SU-DHL-6 (cell line): Measurements from ENCODE around the gene GRPEL1.

Experiments used
- H2AFZ ChIP-seq: fragments of 200-600 bp; sonication (generic); 2 replicates; pipeline ENCODE4 v1.6.1; 2014; ENCODE audit warnings: low read depth, mild to moderate bottlenecking, moderate library complexity, mixed read lengths, antibody characterized with exemption, low read length; ENCODE audit not compliant: severe bottlenecking
- H3F3A ChIP-seq: fragments of 200-600 bp; shearing (Covaris generic); 2 replicates; pipeline ENCODE4 v1.6.0; 2016; ENCODE audit warnings: antibody characterized with exemption, mild to moderate bottlenecking; ENCODE audit not compliant: insufficient read depth
- H3K27ac ChIP-seq: fragments of 200-600 bp; sonication (generic); 2 replicates; pipeline ENCODE4 v1.5.1; 2016; ENCODE audit warnings: low read depth, mild to moderate bottlenecking, low read length, moderate library complexity, mixed read lengths
- H3K27me3 ChIP-seq: fragments of 200-600 bp; sonication (generic), shearing (Covaris generic); 2 replicates; pipeline ENCODE4 v1.6.0; 2014; ENCODE audit warnings: mild to moderate bottlenecking, low read length
- H3K36me3 ChIP-seq: fragments of 200-600 bp; sonication (generic); 2 replicates; pipeline ENCODE4 v1.6.1; 2014; ENCODE audit warnings: mild to moderate bottlenecking, low read length, mixed read lengths
- H3K4me2 ChIP-seq: fragments of 300-600, 200-600 bp; shearing (Covaris generic), sonication (generic); 2 replicates; pipeline ENCODE4 v1.6.0; 2014; ENCODE audit warnings: low read length, low read depth, mild to moderate bottlenecking; ENCODE audit not compliant: poor library complexity, severe bottlenecking
- H3K4me3 ChIP-seq: fragments of 200-600 bp; sonication (generic); 2 replicates; pipeline ENCODE4 v1.5.1; 2014; ENCODE audit warnings: antibody characterized with exemption, low read length, mild to moderate bottlenecking, mixed read lengths; ENCODE audit not compliant: insufficient read depth, poor library complexity, severe bottlenecking
- H3K79me2 ChIP-seq: fragments of 200-600 bp; sonication (generic); 2 replicates; pipeline ENCODE4 v1.6.1; 2014; ENCODE audit warnings: mild to moderate bottlenecking, low read length, moderate library complexity; ENCODE audit not compliant: insufficient read depth
- H3K9ac ChIP-seq: fragments of 200-600 bp; sonication (generic); 2 replicates; pipeline ENCODE4 v1.7.0; 2014; ENCODE audit warnings: mild to moderate bottlenecking, low read length
- H3K9me2 ChIP-seq: fragments of 200-600 bp; sonication (generic); replicated peaks from 2 replicates; pipeline ENCODE4 v1.6.1; 2014; ENCODE audit warnings: low read length; ENCODE audit not compliant: insufficient read depth
- H3K9me3 ChIP-seq: fragments of 200-600 bp; sonication (generic); 2 replicates; pipeline ENCODE4 v1.6.1; 2014; ENCODE audit warnings: low read length, mixed read lengths; ENCODE audit not compliant: insufficient read depth
- H4K20me1 ChIP-seq: fragments of 200-600 bp; sonication (generic); 2 replicates; pipeline ENCODE4 v1.6.1; 2014; ENCODE audit warnings: low read depth, mild to moderate bottlenecking, antibody characterized with exemption, low read length, moderate library complexity, mixed read lengths
- CTCF ChIP-seq: fragments of 200-600 bp; sonication (generic); IDR thresholded peaks from one replicate; pipeline ENCODE4 v1.5.1; 2017; ENCODE audit warnings: antibody characterized with exemption, mild to moderate bottlenecking, low read length, moderate library complexity; ENCODE audit not compliant: insufficient read depth, poor library complexity, severe bottlenecking
- EZH2phosphoT487 ChIP-seq: fragments of 200-600 bp; sonication (generic), shearing (Covaris generic); conservative IDR thresholded peaks from 2 replicates; pipeline ENCODE4 v1.6.1; 2018; ENCODE audit warnings: mild to moderate bottlenecking, antibody characterized with exemption, low read length, moderate library complexity, mixed read lengths

The GRPEL1 gene

GRCh38 chr4:7015383-7016035, 52.4 kb downstream of the GRPEL1 start:
- Histone ChIP-seq H3K4me2 (no peak overlapping the region), H3K79me2 (no peaks in the 10 kb centered on the region), H3K27me3 (no peaks in the 10 kb centered on the region), H4K20me1 (no peaks in the 10 kb centered on the region), H3K4me3 (no peak overlapping the region), H3K9me3 (no peaks in the 10 kb centered on the region), H2AFZ (no peak overlapping the region), H3K27ac (no peak overlapping the region), H3K36me3 (0 out of 2 replicates have a peak, but pooled peaks cover 7% of the 10 kb centered on the region), H3K9ac (no peak overlapping the region), H3F3A (no peaks in the 10 kb centered on the region), H3K9me2 (no peaks in the 10 kb centered on the region)
- TF ChIP-seq CTCF (no peak), EZH2phosphoT487 (no peak)

GRCh38 chr4:7014815-7015214, 53.0 kb downstream of the GRPEL1 start:
- Histone ChIP-seq H3K36me3 (0 out of 2 replicates have a peak, but pooled peaks cover 7% of the 10 kb centered on the region), H3K9me3 (no peaks in the 10 kb centered on the region), H3K9ac (no peak overlapping the region), H3F3A (no peaks in the 10 kb centered on the region), H2AFZ (no peak overlapping the region), H3K4me3 (no peak overlapping the region), H3K79me2 (no peaks in the 10 kb centered on the region), H3K9me2 (no peaks in the 10 kb centered on the region), H3K27me3 (no peaks in the 10 kb centered on the region), H4K20me1 (no peaks in the 10 kb centered on the region), H3K4me2 (no peak overlapping the region), H3K27ac (no peak overlapping the region)
- TF ChIP-seq EZH2phosphoT487: no peak
- TF ChIP-seq CTCF: no peak

DNA sequence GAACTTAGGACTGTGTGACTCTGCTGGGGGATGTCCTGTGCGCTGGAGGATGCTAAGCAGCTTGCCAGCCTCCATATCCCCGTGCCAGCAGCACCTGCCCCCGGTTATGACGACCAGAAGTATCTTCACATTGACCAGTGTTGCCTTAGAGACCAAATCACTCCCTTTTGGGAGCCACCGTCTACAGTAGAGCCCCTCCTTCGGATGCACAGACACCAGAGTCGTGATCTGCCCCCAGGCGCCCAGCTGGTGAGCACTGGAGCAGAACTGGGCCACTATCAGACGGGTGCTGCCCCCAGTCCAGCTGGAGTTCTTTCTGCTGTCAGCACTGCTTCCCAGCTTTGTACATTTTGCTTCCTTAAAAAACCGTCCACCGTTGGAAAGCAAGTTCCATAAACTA, 54.7 kb downstream of the GRPEL1 start:
- no peak for TF ChIP-seq CTCF
- no peak for TF ChIP-seq EZH2phosphoT487
- H3K9ac ChIP-seq: no peak overlapping the region
- no peak overlapping the region for H2AFZ ChIP-seq
- no peaks in the 10 kb centered on the region for H4K20me1 ChIP-seq
- H3F3A ChIP-seq: no peaks in the 10 kb centered on the region
- 0 out of 2 replicates have a peak, but pooled peaks cover 7% of the 10 kb centered on the region for H3K36me3 ChIP-seq
- H3K79me2 ChIP-seq: no peaks in the 10 kb centered on the region
- H3K9me3 ChIP-seq: no peaks in the 10 kb centered on the region
- H3K27ac ChIP-seq: no peak overlapping the region
- H3K4me2 ChIP-seq: no peak overlapping the region
- H3K4me3 ChIP-seq: no peak overlapping the region
- no peaks in the 10 kb centered on the region for H3K9me2 ChIP-seq
- H3K27me3 ChIP-seq: no peaks in the 10 kb centered on the region
